HepG2 (cell line): ENCODE results near the gene MAP9. TPM values are rescaled to one million over a fixed set of nuclear protein-coding genes. Genes with fewer than 3 reads are reported as not detected.

ENCODE experiments used
- ATAC-seq: fragments of 200-7000 bp; cut with Tn5 transposase; 3 replicates; pipeline ENCODE4 v1.9.1; 2020; ENCODE audit warnings: mild to moderate bottlenecking, moderate library complexity
- BruUV-seq: library from RNA; stranded (reverse); fragments of 400-500 nt; replicated peaks from 2 replicates; lab custom pipeline; 2021; lab: Mats Ljungman, UMichigan
- CTCF ChIA-PET: fragments of 300-600 bp; formaldehyde crosslinking; extraction: SDS; loops from one replicate; lab custom pipeline; 2021; ENCODE audit warnings: low total read pairs, inconsistent platforms, low intra/inter-chr PET ratio; lab: Yijun Ruan, JAX
- POLR2A ChIA-PET: fragments of 350-600 bp; sonication (Branson Sonifier 250); formaldehyde crosslinking; loops from one replicate; lab custom pipeline; 2020; ENCODE audit warnings: antibody characterized with exemption, inconsistent platforms; lab: Yijun Ruan, JAX
- DNase-seq: peaks from one replicate; pipeline ENCODE4 v3.0.0-alpha.2; 2015; ENCODE audit warnings: low spot score
- FAIRE-seq: peaks from 3 replicates; lab custom pipeline; 2011; peaks lifted over from hg19 to GRCh38; lab: Jason Lieb, UNC
- H2AFZ ChIP-seq: one replicate; pipeline ENCODE4 v1.6.1; 2011; ENCODE audit warnings: low read length, inconsistent platforms
- H3K27ac ChIP-seq: fragments of 300-600 bp; 3 replicates; pipeline ENCODE4 v1.8.0; 2011; ENCODE audit warnings: mixed run types, mild to moderate bottlenecking, mixed read lengths, low read length, inconsistent platforms; ENCODE audit not compliant: insufficient read depth; ENCODE audit errors: extremely low read length
- H3K27me3 ChIP-seq, 2 experiments: fragments of 200-600 bp in 1 of 2; 2 replicates in 1 of 2; 3 replicates in 1 of 2; pipeline versions ENCODE4 v1.6.0 to v1.8.0; 2011; ENCODE audit warnings: low read length in 2 of 2, mild to moderate bottlenecking in 2 of 2, moderate library complexity in 2 of 2, inconsistent platforms in 1 of 2; ENCODE audit not compliant: insufficient read depth in 2 of 2, control insufficient read depth in 1 of 2
- H3K36me3 ChIP-seq, 2 experiments: fragments of 200-600 bp in 1 of 2; replicated peaks in 1 of 2; 2 replicates in 1 of 2; 3 replicates in 1 of 2; pipeline versions ENCODE4 v1.5.1 to v1.8.0; 2011; ENCODE audit warnings: low read length in 2 of 2, inconsistent platforms in 1 of 2; ENCODE audit not compliant: insufficient read depth in 2 of 2, control insufficient read depth in 1 of 2
- H3K4me1 ChIP-seq: 2 replicates; pipeline ENCODE4 v1.5.1; 2012; ENCODE audit warnings: low read length, inconsistent platforms; ENCODE audit not compliant: insufficient read depth
- H3K4me2 ChIP-seq: 2 replicates; pipeline ENCODE4 v1.6.0; 2011; ENCODE audit warnings: low read depth, low read length, inconsistent platforms
- H3K4me3 ChIP-seq, 3 experiments: fragments of 200-600 bp in 1 of 3; sonication (generic), shearing (Covaris generic) in 1 of 3; replicated peaks in 1 of 3; 2 replicates each; pipeline ENCODE4 v1.5.1; 2011 to 2016; ENCODE audit warnings: low read length in 3 of 3, inconsistent platforms in 2 of 3, low read depth in 2 of 3, mild to moderate bottlenecking in 2 of 3, control low read depth in 1 of 3, mixed read lengths in 1 of 3; ENCODE audit not compliant: insufficient read depth in 1 of 3
- H3K79me2 ChIP-seq: one replicate; pipeline ENCODE4 v1.6.1; 2011; ENCODE audit warnings: low read length, inconsistent platforms; ENCODE audit not compliant: insufficient read depth
- H3K9ac ChIP-seq: 2 replicates; pipeline ENCODE4 v1.6.0; 2011; ENCODE audit warnings: mild to moderate bottlenecking, low read depth, low read length, inconsistent platforms; ENCODE audit not compliant: insufficient read depth
- H3K9me3 ChIP-seq: 2 replicates; pipeline ENCODE4 v1.5.1; 2012; ENCODE audit warnings: mild to moderate bottlenecking, low read length
- H4K20me1 ChIP-seq: 2 replicates; pipeline ENCODE4 v1.6.0; 2011; ENCODE audit warnings: inconsistent platforms, mild to moderate bottlenecking, low read length, moderate library complexity; ENCODE audit not compliant: insufficient read depth
- BHLHE40 ChIP-seq: IDR thresholded peaks from 2 replicates; pipeline ENCODE4 v1.6.1; 2011; ENCODE audit warnings: low read length, improper control_type of control experiment
- CREM ChIP-seq, 2 experiments: sonication (generic) in 1 of 2; formaldehyde crosslinking in 1 of 2; IDR thresholded peaks; 2 replicates each; pipeline versions ENCODE4 v1.4.0 to v1.6.1; 2016 to 2020; ENCODE audit warnings: antibody characterized with exemption in 1 of 2, mild to moderate bottlenecking in 1 of 2, missing genetic modification reagents in 1 of 2
- FOXK2 ChIP-seq: fragments of 450-650 bp; IDR thresholded peaks from 2 replicates; pipeline ENCODE4 v1.6.1; 2016
- GABPA ChIP-seq, 2 experiments: IDR thresholded peaks; 2 replicates each; pipeline ENCODE4 v1.6.1; 2011 to 2016; ENCODE audit warnings: low read depth in 2 of 2, low read length in 1 of 2, missing biosample characterization in 1 of 2, missing genetic modification characterization in 1 of 2
- GTF2F1 ChIP-seq: fragments of 150-350 bp; IDR thresholded peaks from 2 replicates; pipeline ENCODE4 v1.6.1; 2014; ENCODE audit warnings: low read length
- HOXA9 ChIP-seq: sonication (generic); formaldehyde crosslinking; IDR thresholded peaks from 2 replicates; pipeline ENCODE4 v1.8.1; 2022; ENCODE audit warnings: missing genetic modification reagents, mild to moderate bottlenecking, moderate library complexity, borderline replicate concordance
- HOXD1 ChIP-seq: sonication (generic); formaldehyde crosslinking; IDR thresholded peaks from 2 replicates; pipeline ENCODE4 v1.5.0; 2020; ENCODE audit warnings: missing genetic modification reagents
- KDM6A ChIP-seq: IDR thresholded peaks from 2 replicates; pipeline ENCODE4 v1.6.1; 2016; ENCODE audit warnings: low read depth
- MLXIP ChIP-seq: sonication (generic); formaldehyde crosslinking; IDR thresholded peaks from 2 replicates; pipeline ENCODE4 v1.9.0; 2021; ENCODE audit warnings: missing genetic modification reagents, borderline replicate concordance
- PAF1 ChIP-seq: IDR thresholded peaks from 2 replicates; pipeline ENCODE4 v1.6.1; 2016; ENCODE audit warnings: missing genetic modification reagents, missing compliant biosample characterization
- PCBP2 ChIP-seq: fragments of 200-400 bp; formaldehyde crosslinking; optimal IDR thresholded peaks from 2 replicates; pipeline ENCODE3; 2018; ENCODE audit warnings: low read length, low read depth; ENCODE audit not compliant: poor library complexity, severe bottlenecking
- RCOR2 ChIP-seq: IDR thresholded peaks from 2 replicates; pipeline ENCODE4 v1.6.1; 2016; ENCODE audit warnings: missing biosample characterization, missing genetic modification reagents
- SIX4 ChIP-seq: sonication (generic); formaldehyde crosslinking; IDR thresholded peaks from 2 replicates; pipeline ENCODE4 v1.4.0; 2020; ENCODE audit warnings: missing genetic modification reagents
- U2AF1 ChIP-seq: fragments of 200-400 bp; formaldehyde crosslinking; optimal IDR thresholded peaks from 2 replicates; pipeline ENCODE3; 2017; ENCODE audit warnings: mild to moderate bottlenecking, low read depth, low read length
- ZNF160 ChIP-seq: sonication (generic); formaldehyde crosslinking; IDR thresholded peaks from 2 replicates; pipeline ENCODE4 v1.8.0; 2022; ENCODE audit warnings: mild to moderate bottlenecking, inconsistent platforms, missing genetic modification reagents
- ZNF296 ChIP-seq: sonication (generic); formaldehyde crosslinking; conservative IDR thresholded peaks from 2 replicates; pipeline ENCODE4 v1.5.0; 2020; ENCODE audit warnings: mild to moderate bottlenecking, missing genetic modification reagents
- ZNF724P ChIP-seq: sonication (generic); formaldehyde crosslinking; IDR thresholded peaks from 2 replicates; pipeline ENCODE4 v1.8.0; 2022; ENCODE audit warnings: missing genetic modification reagents, borderline replicate concordance
- ZNF883 ChIP-seq: sonication (generic); formaldehyde crosslinking; IDR thresholded peaks from 2 replicates; pipeline ENCODE4 v1.5.1; 2020; ENCODE audit warnings: mild to moderate bottlenecking, missing genetic modification reagents; ENCODE audit errors: not compliant biosample characterization
- WGBS: methylation state at CpG from one replicate; pipeline ENCODE4 v1.1.6; 2017; ENCODE audit warnings: low lambda C conversion rate; 5-methylcytosine and 5-hydroxymethylcytosine counted together
- in situ Hi-C: cut with HindIII; loops from 2 replicates; pipeline ENCODE4 v1.10.0; 2017; ENCODE audit warnings: low pct_unique_long_range_greater_than_20kb; ENCODE audit not compliant: extremely low pct_ligation_motif_present
- intact Hi-C: fragments of 100-400 bp; cut with micrococcal nuclease; formaldehyde crosslinking; loops from one replicate; pipeline ENCODE4 v1.10.0; 2022; ENCODE audit not compliant: unreplicated experiment
- polyA plus RNA-seq, 8 experiments: library from polyadenylated mRNA; depleted of rRNA in 3 of 8; stranded (reverse) in 7 of 8; unstranded in 1 of 8; fragments of >200 nt; fragmentation: Illumina TruSeq in 4 of 8; extraction: Trizol in 4 of 8; gene quantifications; 2 replicates each; pipeline versions ENCODE4 v1.2.1 to v1.2.3, GENCODE V29; 2011 to 2016; ENCODE audit warnings: low read depth in 4 of 8, missing spikeins in 1 of 8, mixed read lengths in 1 of 8; ENCODE audit not compliant: insufficient read depth in 1 of 8
- total RNA-seq, 5 experiments: library from RNA; depleted of rRNA; stranded (reverse); fragments of >200 nt; fragmentation: Illumina TruSeq; extraction: Trizol; gene quantifications; 2 replicates each; pipeline ENCODE4 v1.2.3, GENCODE V29; 2016; ENCODE audit warnings: low read depth in 1 of 5
- TF ChIP-seq, protein P1 (sequence below): sonication (generic); formaldehyde crosslinking; IDR thresholded peaks from 2 replicates; pipeline ENCODE4 v1.4.0; 2020; ENCODE audit warnings: mild to moderate bottlenecking, low read depth, missing genetic modification reagents
- TF ChIP-seq, protein P2 (sequence below): sonication (generic); formaldehyde crosslinking; IDR thresholded peaks from 2 replicates; pipeline ENCODE4 v1.4.0; 2020; ENCODE audit warnings: missing genetic modification reagents

The MAP9 gene
- total and polyA plus RNA-seq, 2 of the 13 experiments (the other 11 are each of a cell fraction or from before 2014, with no cell fraction given) = not detected

DNA sequence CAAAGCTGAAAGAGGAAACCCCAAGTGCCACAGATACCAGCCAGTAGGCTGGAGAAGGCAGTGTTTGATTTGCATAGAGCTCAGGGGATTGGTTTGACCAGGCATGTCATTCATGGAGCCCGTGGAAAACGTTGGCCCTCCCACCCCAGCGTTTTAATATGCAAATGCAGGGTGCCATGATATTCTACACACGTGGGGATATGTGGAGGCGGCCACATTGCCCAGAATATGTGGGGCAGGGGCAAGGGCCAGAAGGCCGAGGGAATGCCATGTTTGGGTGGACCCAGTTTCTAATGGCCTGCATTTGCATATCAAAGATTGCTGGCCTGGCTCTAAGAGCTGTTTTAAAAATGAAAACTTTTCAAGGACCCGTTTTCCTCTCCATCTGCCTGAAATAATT lies 71.1 kb downstream of the MAP9 start:
- no peaks in the 10 kb centered on the region for H3K9me3 ChIP-seq
- no peak overlapping the region for H3K4me2 ChIP-seq
- H3K27ac ChIP-seq = no peak overlapping the region
- no peak for FAIRE-seq
- no peak overlapping the region for H2AFZ ChIP-seq
- CTCF ChIA-PET = no interaction called here
- intact Hi-C loops (no loop called here), in situ Hi-C loops (no loop called here)
- 10% methylated on average over 2 of the region's 7 CpGs for WGBS
- no peaks in the 10 kb centered on the region for H3K79me2 ChIP-seq
- H3K4me1 ChIP-seq = no peaks in the 10 kb centered on the region
- no peaks in the 10 kb centered on the region for H4K20me1 ChIP-seq
- H3K27me3 ChIP-seq = no peaks in the 10 kb centered on the region
- no peaks in the 10 kb centered on the region for H3K36me3 ChIP-seq
- TF ChIP-seq PAF1 (CRISPR knock-in tag) (no peak), U2AF1 (no peak), HOXA9 (CRISPR knock-in tag) (no peak), KDM6A (CRISPR knock-in tag) (no peak), FOXK2 (no peak), ZNF724P (CRISPR knock-in tag) (no peak), HOXD1 (CRISPR knock-in tag) (no peak), ZNF296 (CRISPR knock-in tag) (no peak), CREM (IDR thresholded peaks at IDR 0.05) (no peak), CREM (CRISPR knock-in tag; IDR thresholded peaks at IDR 0.05) (no peak), ZNF883 (CRISPR knock-in tag) (no peak), BHLHE40 (no peak), ZNF160 (CRISPR knock-in tag) (no peak), GABPA (IDR thresholded peaks at IDR 0.05; ENCODE audit: low read depth, low read length) (no peak), GABPA (CRISPR knock-in tag; IDR thresholded peaks at IDR 0.05; ENCODE audit: low read depth) (no peak), SIX4 (no peak), PCBP2 (no peak), GTF2F1 (no peak), RCOR2 (CRISPR knock-in tag) (no peak), MLXIP (no peak)
- TF ChIP-seq, protein P1, sequence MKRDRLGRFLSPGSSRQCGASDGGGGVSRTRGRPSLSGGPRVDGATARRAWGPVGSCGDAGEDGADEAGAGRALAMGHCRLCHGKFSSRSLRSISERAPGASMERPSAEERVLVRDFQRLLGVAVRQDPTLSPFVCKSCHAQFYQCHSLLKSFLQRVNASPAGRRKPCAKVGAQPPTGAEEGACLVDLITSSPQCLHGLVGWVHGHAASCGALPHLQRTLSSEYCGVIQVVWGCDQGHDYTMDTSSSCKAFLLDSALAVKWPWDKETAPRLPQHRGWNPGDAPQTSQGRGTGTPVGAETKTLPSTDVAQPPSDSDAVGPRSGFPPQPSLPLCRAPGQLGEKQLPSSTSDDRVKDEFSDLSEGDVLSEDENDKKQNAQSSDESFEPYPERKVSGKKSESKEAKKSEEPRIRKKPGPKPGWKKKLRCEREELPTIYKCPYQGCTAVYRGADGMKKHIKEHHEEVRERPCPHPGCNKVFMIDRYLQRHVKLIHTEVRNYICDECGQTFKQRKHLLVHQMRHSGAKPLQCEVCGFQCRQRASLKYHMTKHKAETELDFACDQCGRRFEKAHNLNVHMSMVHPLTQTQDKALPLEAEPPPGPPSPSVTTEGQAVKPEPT (CRISPR knock-in tag) = no peak
- TF ChIP-seq, protein P2, sequence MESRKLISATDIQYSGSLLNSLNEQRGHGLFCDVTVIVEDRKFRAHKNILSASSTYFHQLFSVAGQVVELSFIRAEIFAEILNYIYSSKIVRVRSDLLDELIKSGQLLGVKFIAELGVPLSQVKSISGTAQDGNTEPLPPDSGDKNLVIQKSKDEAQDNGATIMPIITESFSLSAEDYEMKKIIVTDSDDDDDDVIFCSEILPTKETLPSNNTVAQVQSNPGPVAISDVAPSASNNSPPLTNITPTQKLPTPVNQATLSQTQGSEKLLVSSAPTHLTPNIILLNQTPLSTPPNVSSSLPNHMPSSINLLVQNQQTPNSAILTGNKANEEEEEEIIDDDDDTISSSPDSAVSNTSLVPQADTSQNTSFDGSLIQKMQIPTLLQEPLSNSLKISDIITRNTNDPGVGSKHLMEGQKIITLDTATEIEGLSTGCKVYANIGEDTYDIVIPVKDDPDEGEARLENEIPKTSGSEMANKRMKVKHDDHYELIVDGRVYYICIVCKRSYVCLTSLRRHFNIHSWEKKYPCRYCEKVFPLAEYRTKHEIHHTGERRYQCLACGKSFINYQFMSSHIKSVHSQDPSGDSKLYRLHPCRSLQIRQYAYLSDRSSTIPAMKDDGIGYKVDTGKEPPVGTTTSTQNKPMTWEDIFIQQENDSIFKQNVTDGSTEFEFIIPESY (CRISPR knock-in tag) = no peak
- TF ChIP-seq, all 625 proteins: peak for 0
- ATAC-seq = no peak
- POLR2A ChIA-PET = no interaction called here
- H3K9ac ChIP-seq = no peak overlapping the region
- no peak overlapping the region for H3K4me3 ChIP-seq
- BruUV-seq = no TSS peak
- DNase-seq = no peak
